OCI-LY1 (cell line): ENCODE measurements around the gene PPP1R2.

Source experiments
- CTCF ChIP-seq: fragments of 200-600 bp; sonication (generic), shearing (Covaris generic); IDR thresholded peaks from 2 replicates; pipeline ENCODE4 v1.5.1; 2017; ENCODE audit warnings: mild to moderate bottlenecking, antibody characterized with exemption, low read length, moderate library complexity, mixed read lengths
- EZH2 ChIP-seq: fragments of 200-600 bp; sonication (generic), shearing (Covaris generic); IDR thresholded peaks from 2 replicates; pipeline ENCODE4 v1.8.0; 2017; ENCODE audit warnings: borderline replicate concordance, mixed run types, mild to moderate bottlenecking, antibody characterized with exemption, low read length, moderate library complexity, mixed read lengths

DNA sequence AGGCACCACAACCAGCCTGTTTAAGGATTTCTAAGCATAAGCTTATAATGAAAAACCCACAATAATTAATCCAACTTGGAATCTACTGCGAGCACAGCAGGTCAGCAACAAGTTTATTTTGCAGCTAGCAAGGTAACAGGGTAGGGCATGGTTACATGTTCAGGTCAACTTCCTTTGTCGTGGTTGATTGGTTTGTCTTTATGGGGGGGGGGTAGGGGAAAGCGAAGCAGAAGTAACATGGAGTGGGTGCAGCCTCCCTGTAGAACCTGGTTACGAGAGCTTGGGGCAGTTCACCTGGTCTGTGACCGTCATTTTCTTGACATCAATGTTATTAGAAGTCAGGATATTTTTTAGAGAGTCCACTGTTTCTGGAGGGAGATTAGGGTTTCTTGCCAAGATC lies 25.5 kb upstream of the PPP1R2 start:
- no peak for TF ChIP-seq EZH2
- no peak for TF ChIP-seq CTCF
